RKO (cell line): ENCODE data around the gene TBX1.

Source experiments
- DNase-seq: peaks from one replicate; pipeline ENCODE4 v3.0.0-alpha.2; 2016; ENCODE audit warnings: low spot score

The TBX1 gene

GRCh38 chr22:19738664-19739447, 21.7 kb upstream of the TBX1 start:
- no peak for DNase-seq

DNA sequence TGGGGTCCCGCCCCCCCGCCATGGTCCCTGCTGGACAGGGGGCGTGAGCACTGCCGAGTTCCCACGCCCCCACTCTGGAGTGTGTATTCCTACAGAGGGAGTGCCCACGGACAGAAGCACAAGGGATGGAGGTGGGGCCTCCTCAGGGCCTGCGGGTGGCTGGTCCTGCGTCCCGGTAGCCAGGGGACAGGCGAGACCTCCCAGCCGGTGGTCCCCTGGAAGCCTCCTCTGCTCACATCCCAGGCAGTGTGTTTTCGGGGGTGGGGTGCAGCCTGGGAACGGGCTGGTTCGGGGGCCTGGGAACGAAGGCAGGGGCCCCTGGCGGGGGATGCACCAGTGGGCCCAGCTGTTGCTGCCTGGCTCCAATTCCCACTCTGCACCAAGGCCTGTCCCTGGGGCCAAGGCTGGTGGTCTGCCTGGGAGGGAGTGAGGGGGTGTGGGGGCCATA, 21.1 kb upstream of the TBX1 start:
- DNase-seq = no peak

- DNase-seq = no peak
These were observed 20.6 kb upstream of the TBX1 start for GRCh38 chr22:19739911-19740449.

GRCh38 chr22:19740586-19740985, 20.0 kb upstream of the TBX1 start:
- no peak for DNase-seq

- DNase-seq = no peak
These were observed 19.5 kb upstream of the TBX1 start for GRCh38 chr22:19741053-19741452.

- DNase-seq = no peak
These were observed 18.2 kb upstream of the TBX1 start for GRCh38 chr22:19742160-19743066.

- DNase-seq = no peak
These were observed 17.5 kb upstream of the TBX1 start for GRCh38 chr22:19743081-19743480.

GRCh38 chr22:19743651-19744050, 16.9 kb upstream of the TBX1 start:
- DNase-seq = no peak

GRCh38 chr22:19744350-19745006, 16.1 kb upstream of the TBX1 start:
- DNase-seq = no peak

DNA sequence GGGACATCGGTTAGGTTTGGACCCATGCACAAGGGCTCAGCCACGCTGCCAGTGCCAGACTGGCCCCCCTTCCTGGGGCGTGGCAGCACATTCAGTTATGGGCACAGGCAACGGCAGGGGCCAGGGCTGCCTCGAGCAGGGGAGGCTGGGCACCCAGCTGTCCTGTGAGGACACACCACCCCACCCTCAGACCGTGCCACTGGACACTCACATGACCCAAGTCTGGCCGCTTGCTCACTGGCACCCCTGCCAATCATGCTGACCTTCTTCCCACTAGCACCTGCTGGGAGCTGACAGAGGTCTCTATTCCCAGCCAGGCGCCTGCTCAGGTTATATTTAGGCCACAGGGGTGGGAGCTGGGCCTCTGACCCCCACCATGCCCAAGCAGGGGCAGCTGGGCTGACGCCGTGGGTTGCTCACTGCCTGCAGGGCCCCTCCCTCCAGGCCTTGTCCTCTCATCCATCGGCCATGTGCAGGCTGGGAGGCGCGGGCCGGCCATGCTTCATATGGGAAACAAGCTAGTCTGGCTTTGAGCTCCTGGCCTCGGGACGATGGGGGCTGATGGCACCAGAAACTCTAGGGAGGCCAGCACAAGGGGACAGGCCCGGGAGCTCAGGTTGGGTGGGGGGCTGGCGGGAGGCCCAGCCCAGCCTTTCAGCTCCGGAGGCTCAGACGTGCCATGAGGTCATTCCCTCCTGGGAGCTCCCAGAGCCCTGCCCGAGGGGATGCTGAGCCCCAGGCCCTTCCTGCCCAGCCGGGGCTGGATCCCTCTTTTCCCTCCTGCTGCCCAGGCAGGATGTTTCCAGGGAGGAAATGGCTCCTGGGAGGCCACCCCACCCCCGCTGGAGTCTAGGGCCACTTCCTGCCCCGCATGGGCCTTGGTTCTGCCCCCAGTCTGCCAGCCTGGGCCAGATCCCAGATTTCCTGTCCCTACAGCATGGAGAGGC, 15.2 kb upstream of the TBX1 start:
- DNase-seq = no peak

DNA sequence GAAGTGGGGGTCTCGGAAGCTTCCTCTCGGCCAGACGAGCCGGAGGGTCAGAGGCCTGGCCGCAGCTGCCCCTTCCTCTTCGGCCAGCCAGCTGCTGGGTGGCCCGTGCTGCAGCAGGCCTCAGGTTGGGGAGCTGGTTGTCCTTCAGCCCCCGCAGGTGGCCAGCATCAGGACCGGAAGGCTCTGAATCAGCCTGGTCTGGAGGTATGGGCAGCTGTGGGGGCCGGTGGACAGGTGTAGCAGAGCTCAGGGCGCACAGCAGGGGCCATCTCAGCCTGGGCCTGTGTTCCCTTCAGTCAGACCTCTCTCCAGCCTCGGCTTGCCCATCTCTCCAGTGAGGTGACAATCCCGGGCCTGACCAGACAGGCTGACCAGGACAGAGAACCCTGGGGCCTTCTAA, 13.9 kb upstream of the TBX1 start:
- no peak for DNase-seq

- DNase-seq = no peak
These were observed 13.0 kb upstream of the TBX1 start for GRCh38 chr22:19747551-19747950.

- DNase-seq = no peak
These were observed 12.4 kb upstream of the TBX1 start for GRCh38 chr22:19748139-19748538.

GRCh38 chr22:19748991-19749664, 11.4 kb upstream of the TBX1 start:
- DNase-seq = no peak

- no peak for DNase-seq
These were observed 10.7 kb upstream of the TBX1 start for GRCh38 chr22:19749876-19750275.

DNA sequence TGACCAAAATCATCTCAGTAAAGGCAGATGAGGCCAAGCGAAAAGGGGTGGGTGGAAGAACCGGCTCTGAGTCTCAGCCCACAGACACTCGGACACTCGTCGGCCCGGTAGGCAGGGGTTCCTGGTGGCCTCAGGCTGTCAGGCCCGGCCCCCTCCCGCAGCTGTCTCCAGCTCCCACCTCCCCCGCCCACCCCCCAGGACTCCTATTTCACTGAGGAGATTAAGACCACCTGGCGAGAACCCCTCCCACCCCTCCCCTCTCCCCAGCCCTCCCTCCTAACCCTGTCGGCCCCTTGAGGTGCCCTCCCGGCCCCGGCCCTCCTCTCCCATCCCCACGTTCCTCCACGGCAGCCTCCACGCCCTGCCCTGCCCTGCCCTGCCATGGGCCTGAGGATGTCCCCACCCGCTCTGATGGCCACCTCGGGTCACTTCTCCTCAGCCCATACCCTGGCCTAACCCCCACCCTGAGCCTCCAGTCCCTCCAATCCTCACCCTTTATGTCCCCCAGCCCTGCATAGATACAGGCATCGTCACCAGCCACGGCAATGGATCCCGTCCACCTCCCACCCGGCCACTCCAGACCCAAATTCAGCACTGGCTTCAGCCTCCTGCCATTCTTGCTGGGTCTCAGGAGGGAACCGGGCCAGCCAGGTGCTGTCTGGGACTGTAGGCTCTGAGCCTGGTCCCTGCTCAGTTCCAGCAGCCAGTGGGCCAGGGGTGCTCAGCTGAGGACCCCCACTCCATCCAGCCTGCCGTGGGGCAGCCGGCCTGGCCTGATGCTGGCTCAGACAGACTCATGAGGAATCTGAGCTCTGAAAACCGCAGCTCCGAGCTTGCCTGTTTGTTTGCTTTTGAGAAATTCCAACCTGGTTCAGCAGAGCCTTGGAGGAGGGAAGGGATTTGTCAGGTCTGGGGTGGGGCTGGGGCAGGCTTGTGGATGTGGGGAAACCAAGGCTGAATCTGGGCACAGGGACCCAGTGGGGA, 9.8 kb upstream of the TBX1 start:
- DNase-seq = no peak

GRCh38 chr22:19751497-19752245, 8.9 kb upstream of the TBX1 start:
- DNase-seq = no peak

GRCh38 chr22:19753090-19753842, 7.3 kb upstream of the TBX1 start:
- DNase-seq = no peak
